ENCODE data around the gene MLLT3.

- TF ChIP-seq CTCF (IDR thresholded peaks at IDR 0.05), result no peak
- no peak for TF ChIP-seq POLR2A (IDR thresholded peaks at IDR 0.05)
Observed at GRCh38 chr9:20606652-20607051, 15.6 kb downstream of the MLLT3 start.

Measured in thyroid gland (tissue), 4 donors.